HG03135 (cell line): ENCODE measurements around the gene PRR20C.
"Not testable (repeated sequence)": the region's sequence is repeated elsewhere in the genome, so short reads cannot be mapped to it uniquely, and the experiment has no call there.

Experiments
- ATAC-seq: cut with Tn5 transposase; IDR thresholded peaks from one replicate; pipeline ENCODE4 v1.9.1; 2021; ENCODE audit warnings: mild to moderate bottlenecking, moderate library complexity; ENCODE audit not compliant: unreplicated experiment

The PRR20C gene

DNA sequence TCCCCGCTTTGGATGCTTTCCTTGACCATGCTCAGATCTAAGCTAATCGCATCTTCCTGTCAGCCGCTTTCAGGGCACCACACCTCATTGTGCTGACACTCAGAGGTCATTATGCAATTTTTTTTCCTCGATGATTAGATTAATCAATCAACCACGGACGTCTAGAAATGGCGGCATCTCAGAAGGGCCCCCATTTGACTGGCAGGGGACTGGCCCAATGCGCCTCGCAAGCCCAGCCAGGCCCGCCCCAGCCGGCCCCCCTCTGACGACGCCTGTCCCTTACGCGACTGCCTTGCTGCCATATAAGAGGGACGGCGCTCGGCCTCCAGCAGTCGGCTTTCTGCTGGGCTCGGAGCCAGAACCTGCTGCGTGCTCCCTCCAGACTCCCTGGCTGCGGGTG is at the start of gene PRR20C:
TSS of gene PRR20C (plus strand) at position 301 of the 400 bp plus-strand sequence. CDS start 387 bp downstream, outside the sequence.
- ATAC-seq: not testable (repeated sequence)

DNA sequence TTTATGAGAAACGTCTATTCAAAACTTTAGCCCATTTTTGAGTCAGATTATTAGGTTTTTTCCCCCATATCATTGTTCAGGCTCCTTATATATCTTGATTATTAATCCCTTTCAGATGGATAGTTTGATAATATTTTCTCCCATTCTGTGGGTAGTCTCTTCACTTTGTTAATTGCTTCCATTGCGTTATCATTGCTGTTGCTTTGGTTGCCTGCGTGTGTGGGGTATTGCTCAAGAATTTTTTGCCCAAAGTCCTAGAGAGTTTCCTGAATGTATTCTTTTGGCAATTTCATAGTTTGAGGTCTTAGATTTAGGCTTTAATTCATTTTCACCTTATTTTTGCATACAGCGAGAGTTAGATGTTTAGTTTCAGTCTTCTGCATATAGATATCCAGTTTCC is 38.9 kb upstream of the PRR20C start:
- no peak for ATAC-seq

GRCh38 chr13:57123681-57124080 is 30.2 kb upstream of the PRR20C start:
- no peak for ATAC-seq

GRCh38 chr13:57128909-57129308 is 25.0 kb upstream of the PRR20C start:
- no peak for ATAC-seq

DNA sequence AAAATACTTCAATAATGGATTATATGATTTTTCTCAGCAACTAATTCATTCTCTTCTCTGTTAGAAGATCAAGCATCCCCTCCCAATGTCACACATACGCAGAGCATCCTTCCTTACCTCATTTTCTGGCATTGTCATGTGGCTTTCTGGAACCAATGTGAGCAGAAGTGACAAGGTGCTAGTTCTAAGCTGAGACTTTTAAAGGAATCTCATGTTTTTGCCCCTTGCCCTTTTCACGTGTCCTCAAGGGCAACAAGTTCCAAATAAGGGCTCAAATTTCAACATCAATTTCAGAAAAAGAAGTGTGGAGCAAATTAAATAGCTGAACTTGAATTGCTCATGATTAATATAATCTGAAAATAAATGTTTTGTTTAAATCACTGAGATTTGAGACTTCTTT is 17.8 kb upstream of the PRR20C start:
- ATAC-seq: no peak

- no peak for ATAC-seq
Measured at GRCh38 chr13:57137585-57137984, 16.3 kb upstream of the PRR20C start.

GRCh38 chr13:57138988-57139387 is 14.9 kb upstream of the PRR20C start:
- no peak for ATAC-seq

DNA sequence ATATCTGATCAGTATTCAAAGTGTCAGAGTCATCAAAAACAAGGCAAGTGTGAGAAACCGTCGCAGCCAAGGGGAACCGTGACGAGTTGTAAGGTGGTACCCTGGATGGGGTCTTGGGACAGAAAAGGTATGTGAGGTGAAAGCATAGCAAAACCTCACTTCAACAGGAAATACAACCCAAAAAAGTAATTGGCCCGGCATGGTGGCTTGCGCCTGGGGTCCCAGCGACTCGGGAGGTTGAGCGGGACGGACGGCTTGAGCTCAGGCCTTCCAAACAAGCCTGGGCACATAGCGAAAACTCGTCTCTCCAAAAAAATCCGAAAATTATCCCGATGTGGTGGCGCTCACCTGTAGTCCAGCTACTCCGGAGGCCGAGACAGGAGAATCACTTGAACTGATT is 14.1 kb upstream of the PRR20C start:
- not testable (repeated sequence) for ATAC-seq

DNA sequence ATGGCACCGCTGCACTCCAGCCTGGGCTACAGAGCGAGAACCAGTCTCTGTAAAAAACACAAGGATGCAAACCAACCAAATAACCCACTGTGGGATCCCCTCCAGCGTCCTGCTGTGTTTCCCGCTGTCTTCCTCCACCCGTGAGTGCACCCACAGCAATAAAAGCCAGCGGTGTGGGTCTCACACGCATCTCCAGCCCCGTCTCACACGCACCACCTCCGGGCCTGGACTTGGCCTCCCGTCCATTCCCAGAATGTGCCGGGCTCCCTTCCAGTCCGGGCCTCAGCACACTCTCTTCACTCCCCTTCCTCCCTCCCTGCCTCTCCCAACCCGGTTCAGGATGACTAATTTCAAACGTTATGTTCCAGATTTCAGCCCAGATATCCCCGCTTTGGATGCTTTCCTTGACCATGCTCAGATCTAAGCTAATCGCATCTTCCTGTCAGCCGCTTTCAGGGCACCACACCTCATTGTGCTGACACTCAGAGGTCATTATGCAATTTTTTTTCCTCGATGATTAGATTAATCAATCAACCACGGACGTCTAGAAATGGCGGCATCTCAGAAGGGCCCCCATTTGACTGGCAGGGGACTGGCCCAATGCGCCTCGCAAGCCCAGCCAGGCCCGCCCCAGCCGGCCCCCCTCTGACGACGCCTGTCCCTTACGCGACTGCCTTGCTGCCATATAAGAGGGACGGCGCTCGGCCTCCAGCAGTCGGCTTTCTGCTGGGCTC is 13.5 kb upstream of the PRR20C start, which contains the start of gene PRR20A:
TSS of gene PRR20A (plus strand) at position 684 of the 734 bp plus-strand sequence. CDS start 387 bp downstream, outside the sequence.
- ATAC-seq: not testable (repeated sequence)

DNA sequence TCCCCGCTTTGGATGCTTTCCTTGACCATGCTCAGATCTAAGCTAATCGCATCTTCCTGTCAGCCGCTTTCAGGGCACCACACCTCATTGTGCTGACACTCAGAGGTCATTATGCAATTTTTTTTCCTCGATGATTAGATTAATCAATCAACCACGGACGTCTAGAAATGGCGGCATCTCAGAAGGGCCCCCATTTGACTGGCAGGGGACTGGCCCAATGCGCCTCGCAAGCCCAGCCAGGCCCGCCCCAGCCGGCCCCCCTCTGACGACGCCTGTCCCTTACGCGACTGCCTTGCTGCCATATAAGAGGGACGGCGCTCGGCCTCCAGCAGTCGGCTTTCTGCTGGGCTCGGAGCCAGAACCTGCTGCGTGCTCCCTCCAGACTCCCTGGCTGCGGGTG is 6.7 kb upstream of the PRR20C start, which contains the start of gene PRR20B:
TSS of gene PRR20B (plus strand) at position 301 of the 400 bp plus-strand sequence. CDS start 387 bp downstream, outside the sequence.
- not testable (repeated sequence) for ATAC-seq

DNA sequence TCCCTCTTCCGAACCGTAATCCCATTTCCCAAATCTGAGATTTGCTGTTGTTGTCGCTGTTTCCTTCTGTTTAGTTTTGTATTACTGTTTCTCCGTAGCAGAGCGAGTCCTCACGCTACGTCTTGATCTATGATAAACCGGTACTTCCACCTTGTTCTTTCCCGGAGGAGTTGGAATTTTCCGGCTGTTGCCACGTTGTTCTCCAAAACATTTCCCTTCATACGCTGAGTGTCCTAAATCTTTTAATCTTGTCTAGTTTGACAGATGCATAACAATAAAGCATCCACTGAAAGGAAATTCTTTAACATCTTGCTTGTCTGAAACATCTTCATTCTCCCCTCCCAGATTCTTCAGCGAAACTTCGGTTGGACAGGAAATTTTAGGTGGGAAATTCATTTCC is 5.8 kb upstream of the PRR20C start:
- not testable (repeated sequence) for ATAC-seq

- ATAC-seq: not testable (repeated sequence)
Measured at GRCh38 chr13:57160332-57160731, 6.5 kb downstream of the PRR20C start, which contains the start of gene PRR20D. TSS of gene PRR20D (plus strand) at chr13:57160632. CDS start at chr13:57161019, 387 bp downstream.

- ATAC-seq: not testable (repeated sequence)
Measured at GRCh38 chr13:57166897-57167296, 13.0 kb downstream of the PRR20C start, which contains the start of gene PRR20E. TSS of gene PRR20E (plus strand) at chr13:57167197. CDS start at chr13:57167584, 387 bp downstream.

DNA sequence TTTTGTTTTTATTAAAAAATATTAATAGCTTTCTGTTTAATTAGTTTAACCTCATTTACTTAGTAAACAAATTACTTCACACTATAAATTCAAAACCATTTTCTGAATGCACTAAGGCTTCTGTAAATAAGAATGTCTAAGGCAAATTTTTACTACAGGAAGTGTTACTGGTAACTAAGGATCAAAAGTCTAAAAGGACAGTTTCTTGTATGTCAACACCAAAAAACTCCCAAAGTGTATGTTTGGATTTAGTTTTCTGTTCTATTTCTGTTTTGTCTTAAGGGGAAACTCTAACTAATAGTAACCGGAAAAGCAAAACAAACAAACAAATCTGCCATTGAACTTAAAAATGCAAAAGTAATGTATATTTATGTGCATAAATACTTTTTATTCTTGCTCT is 37.8 kb downstream of the PRR20C start:
- no peak for ATAC-seq
